ENCODE measurements around the gene BCKDK. TPM values are rescaled to one million over a fixed set of nuclear protein-coding genes. Genes with fewer than 3 reads are reported as not detected.

The BCKDK gene
- 10 to 100 TPM; 26.6 to 39.8 (median 33.5) TPM for total RNA-seq

DNA sequence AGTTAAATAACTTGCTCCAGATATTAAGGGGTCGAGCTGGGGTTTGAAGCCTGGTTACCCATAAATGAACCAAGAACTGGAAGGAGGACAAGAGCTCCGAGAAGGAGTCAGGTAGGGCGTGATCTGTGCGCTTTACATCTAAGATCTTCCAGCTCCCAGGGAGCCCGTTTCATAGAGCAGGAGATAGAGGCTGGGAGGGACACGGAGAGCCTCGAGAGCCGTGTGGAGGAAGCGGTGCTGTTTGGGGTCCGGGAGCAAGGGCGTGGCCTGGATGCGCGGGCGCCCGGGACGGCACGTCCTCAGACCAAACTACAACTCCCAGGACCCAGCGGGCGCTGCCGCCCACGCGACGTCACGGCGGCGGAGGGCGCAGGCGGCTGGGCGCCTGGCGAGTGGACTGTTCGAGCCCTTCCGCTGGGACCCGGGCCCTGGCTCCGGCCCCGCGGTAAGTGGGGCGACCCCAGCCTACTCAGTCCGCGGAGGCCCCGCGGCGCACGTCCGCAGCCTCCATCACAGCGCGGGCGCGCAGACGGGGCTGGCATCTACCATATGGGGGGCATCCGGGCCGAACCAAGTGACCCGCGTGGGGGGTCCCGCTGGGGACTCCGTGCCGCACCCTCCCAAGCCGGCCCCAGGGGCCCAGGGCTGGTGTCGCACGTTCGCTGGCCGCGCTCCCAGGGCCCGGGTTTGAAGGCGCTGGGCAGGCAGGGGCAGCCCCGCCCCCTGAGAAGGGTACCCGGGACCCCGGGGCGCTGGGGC lies at the start of gene BCKDK:
TSS of gene BCKDK (plus strand) at position 352 of the 759 bp plus-strand sequence. CDS start 838 bp downstream, outside the sequence.
- H3K9me3 ChIP-seq = no peaks in the 10 kb centered on the region
- peaks cover 17 to 36% (median 22%) of the 10 kb centered on the region in 3 donors for H3K36me3 ChIP-seq
- DNase-seq = no peak
- peak within 1 kb of the TSS; percentile 88 to 96 (median 93) for H3K27ac ChIP-seq
- WGBS, 2 donors = 23 to 30% methylated on average over 5 to 10 of the region's 68 CpGs
- TF ChIP-seq, protein P1, sequence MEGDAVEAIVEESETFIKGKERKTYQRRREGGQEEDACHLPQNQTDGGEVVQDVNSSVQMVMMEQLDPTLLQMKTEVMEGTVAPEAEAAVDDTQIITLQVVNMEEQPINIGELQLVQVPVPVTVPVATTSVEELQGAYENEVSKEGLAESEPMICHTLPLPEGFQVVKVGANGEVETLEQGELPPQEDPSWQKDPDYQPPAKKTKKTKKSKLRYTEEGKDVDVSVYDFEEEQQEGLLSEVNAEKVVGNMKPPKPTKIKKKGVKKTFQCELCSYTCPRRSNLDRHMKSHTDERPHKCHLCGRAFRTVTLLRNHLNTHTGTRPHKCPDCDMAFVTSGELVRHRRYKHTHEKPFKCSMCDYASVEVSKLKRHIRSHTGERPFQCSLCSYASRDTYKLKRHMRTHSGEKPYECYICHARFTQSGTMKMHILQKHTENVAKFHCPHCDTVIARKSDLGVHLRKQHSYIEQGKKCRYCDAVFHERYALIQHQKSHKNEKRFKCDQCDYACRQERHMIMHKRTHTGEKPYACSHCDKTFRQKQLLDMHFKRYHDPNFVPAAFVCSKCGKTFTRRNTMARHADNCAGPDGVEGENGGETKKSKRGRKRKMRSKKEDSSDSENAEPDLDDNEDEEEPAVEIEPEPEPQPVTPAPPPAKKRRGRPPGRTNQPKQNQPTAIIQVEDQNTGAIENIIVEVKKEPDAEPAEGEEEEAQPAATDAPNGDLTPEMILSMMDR (IDR thresholded peaks at IDR 0.05) = no peak
- peak in 1 of 4 donors; percentile 77 for TF ChIP-seq POLR2A (IDR thresholded peaks at IDR 0.05)
- intact Hi-C loops (cut with DNase I) = no loop called here
- H3K4me1 ChIP-seq = peaks cover 19 to 65% (median 27%) of the 10 kb centered on the region in 3 donors
- no peaks in the 10 kb centered on the region for H3K27me3 ChIP-seq
- peak within 1 kb of the TSS; percentile 63 to 100 (median 97) for H3K4me3 ChIP-seq

DNA sequence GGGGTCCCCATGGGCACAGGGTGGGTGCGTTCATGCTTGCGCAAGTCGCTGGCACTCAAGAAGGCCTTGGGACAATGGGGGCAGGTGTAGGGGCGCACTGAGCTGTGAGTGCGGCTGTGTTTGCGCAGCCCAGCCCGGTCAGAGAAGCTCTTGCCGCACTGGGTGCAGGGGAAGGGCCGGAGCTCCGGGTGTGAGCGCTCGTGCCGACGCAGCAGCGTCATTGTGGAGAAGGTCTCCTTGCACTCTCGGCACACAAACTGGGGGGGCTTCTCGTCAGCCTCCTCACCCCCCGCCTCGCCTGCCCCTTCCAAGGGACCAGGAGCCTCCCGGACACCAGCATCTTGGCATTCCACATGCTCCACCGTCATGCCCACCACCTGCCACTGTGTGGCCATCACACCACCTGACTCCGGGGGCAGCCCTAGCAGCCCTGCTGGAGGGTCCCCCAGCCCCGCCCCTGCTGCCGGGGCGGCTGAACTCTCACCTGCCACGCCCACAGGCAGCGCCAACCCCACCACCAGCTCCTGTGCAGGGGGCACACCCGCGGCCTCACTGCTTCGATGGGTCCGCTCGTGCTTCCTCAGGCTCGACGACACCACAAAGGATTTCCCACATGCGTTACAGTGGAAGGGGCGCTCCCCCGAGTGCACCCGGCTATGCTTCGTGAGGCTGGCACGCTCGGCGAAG lies 46.9 kb upstream of the BCKDK start:
- intact Hi-C loops (cut with DNase I) = no loop called here
- TF ChIP-seq, protein P1 (IDR thresholded peaks at IDR 0.05) = no peak
- no peak for TF ChIP-seq POLR2A (IDR thresholded peaks at IDR 0.05)
- DNase-seq = no peak
- Histone ChIP-seq H3K9me3 (no peaks in the 10 kb centered on the region), H3K4me3 (no peak overlapping the region), H3K27ac (no peak overlapping the region), H3K27me3 (no peaks in the 10 kb centered on the region), H3K36me3 (peaks cover 20 to 62% (median 24%) of the 10 kb centered on the region in 3 donors), H3K4me1 (peaks cover 4 to 24% (median 13%) of the 10 kb centered on the region in 3 donors)
- 70 to 93% methylated on average over 2 to 18 of the region's 42 CpGs for WGBS, 2 donors

DNA sequence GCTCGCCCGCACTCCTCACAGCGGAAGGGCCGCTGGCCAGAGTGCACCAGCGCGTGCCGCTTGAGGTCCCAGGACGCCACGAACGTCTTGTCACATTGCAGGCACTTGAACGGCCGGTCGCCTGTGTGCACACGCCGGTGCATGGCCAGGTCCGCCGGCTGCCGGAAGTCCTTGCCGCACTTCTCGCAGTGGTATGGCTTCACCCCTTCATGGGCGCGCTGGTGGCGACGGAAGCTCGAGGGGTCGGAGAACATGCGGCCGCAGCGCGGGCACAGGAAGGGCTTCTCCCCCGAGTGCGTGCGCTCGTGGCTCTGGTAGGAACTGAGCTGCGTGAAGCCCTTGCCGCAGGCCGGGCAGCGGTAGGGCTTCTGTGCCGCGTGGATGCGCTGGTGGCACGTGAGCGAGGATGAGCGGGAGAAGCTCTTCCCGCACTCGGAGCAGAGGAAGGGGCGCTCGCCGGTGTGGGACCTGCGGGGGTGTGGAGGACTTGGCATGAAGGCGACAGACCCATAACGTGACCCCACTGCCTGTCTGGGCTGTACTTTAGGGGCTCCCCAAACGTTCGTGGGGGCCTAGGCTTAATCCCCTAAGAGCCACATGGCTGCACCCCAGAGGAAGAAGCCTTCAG lies 46.3 kb upstream of the BCKDK start:
- Histone ChIP-seq H3K27ac (no peak overlapping the region), H3K36me3 (peaks cover 20 to 62% (median 24%) of the 10 kb centered on the region in 3 donors), H3K9me3 (no peaks in the 10 kb centered on the region), H3K4me1 (peaks cover 4 to 24% (median 13%) of the 10 kb centered on the region in 3 donors), H3K4me3 (no peak overlapping the region), H3K27me3 (no peaks in the 10 kb centered on the region)
- TF ChIP-seq, protein P1 (IDR thresholded peaks at IDR 0.05) = no peak
- no peak for TF ChIP-seq POLR2A (IDR thresholded peaks at IDR 0.05)
- no peak for DNase-seq
- 92 to 93% methylated on average over 3 to 41 of the region's 54 CpGs for WGBS, 2 donors
- intact Hi-C loops (cut with DNase I) = no loop called here

DNA sequence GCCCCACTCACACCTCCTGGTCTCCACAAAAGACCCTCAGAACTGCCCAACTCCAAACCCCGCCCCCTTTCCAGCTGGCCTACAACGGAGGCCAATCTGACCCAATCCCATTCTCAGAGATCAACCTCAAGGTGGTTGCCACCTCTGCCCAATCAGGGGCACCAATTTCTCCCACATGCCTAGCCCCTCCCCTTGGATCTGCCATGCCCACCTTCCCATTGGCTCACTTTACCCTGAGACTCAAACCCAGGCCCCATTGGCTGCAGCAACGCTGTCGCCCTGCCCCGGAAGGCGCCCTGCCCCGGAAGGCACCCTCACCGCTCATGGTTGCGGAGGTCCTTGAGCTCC lies 44.7 kb upstream of the BCKDK start:
- Histone ChIP-seq H3K27ac (peak overlapping the region in 1 of 4 donors; percentile 65), H3K4me1 (peaks cover 4 to 24% (median 13%) of the 10 kb centered on the region in 3 donors), H3K9me3 (no peaks in the 10 kb centered on the region), H3K27me3 (no peaks in the 10 kb centered on the region), H3K4me3 (no peak overlapping the region), H3K36me3 (peaks cover 20 to 51% (median 24%) of the 10 kb centered on the region in 3 donors)
- TF ChIP-seq, protein P1 (IDR thresholded peaks at IDR 0.05) = no peak
- TF ChIP-seq POLR2A (IDR thresholded peaks at IDR 0.05) = no peak
- no peak for DNase-seq
- 78 to 100% methylated on average over 2 to 3 of the region's 9 CpGs for WGBS, 2 donors
- intact Hi-C loops (cut with DNase I) = no loop called here

All from esophagus squamous epithelium (tissue), 5 donors.